Astrocyte of the spinal cord (primary cell): ENCODE data around the gene RUVBL2.

Experiments used
- DNase-seq: peaks from one replicate; pipeline ENCODE4 v3.0.0; 2011; ENCODE audit warnings: low read depth, low spot score
- H3K4me3 ChIP-seq: 2 replicates; pipeline ENCODE4 v1.5.1; 2011; ENCODE audit warnings: low read depth, mild to moderate bottlenecking, low read length, moderate library complexity
- CTCF ChIP-seq: IDR thresholded peaks from 2 replicates; pipeline ENCODE4 v1.5.1; 2012; ENCODE audit warnings: low read depth, mild to moderate bottlenecking, low read length, inconsistent platforms
- in situ Hi-C: cut with HindIII; loops from 2 replicates; pipeline ENCODE4 v1.10.0; 2017; ENCODE audit warnings: low sequenced_read_pairs

RUVBL2 gene

DNA sequence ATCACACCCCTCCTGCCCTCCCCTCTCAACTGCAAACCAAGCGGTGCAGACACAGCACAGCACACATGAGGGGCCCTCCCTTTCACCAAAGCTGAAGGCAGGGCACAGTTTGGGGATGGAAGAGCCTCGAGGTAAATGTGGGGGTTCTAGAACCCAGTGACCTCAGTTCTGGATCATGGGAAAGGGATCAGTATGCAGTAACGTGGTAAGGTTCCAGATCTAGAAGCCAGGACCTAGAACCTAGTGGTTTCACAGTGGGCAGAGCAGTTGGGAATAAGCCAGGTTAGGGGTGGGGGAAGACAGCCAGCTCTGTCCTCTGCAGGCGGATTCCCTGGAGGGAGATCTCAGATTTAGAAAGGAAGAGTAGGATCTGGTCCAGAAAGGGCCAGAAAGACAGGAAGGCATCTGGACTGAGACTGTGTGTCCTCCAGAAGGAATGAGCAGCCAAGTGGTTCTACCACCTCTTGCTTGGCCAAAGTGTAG lies 25.5 kb upstream of the RUVBL2 start:
- no peak overlapping the region for H3K4me3 ChIP-seq
- no peak for DNase-seq
- no peak for TF ChIP-seq CTCF
- in situ Hi-C loops = no loop called here

GRCh38 chr19:48968813-48969218 lies 24.9 kb upstream of the RUVBL2 start:
- in situ Hi-C loops = no loop called here
- H3K4me3 ChIP-seq = no peak overlapping the region
- no peak for TF ChIP-seq CTCF
- DNase-seq = no peak

GRCh38 chr19:48969276-48970138 lies 24.2 kb upstream of the RUVBL2 start:
- in situ Hi-C loops = no loop called here
- H3K4me3 ChIP-seq = no peak overlapping the region
- no peak for TF ChIP-seq CTCF
- DNase-seq = no peak

DNA sequence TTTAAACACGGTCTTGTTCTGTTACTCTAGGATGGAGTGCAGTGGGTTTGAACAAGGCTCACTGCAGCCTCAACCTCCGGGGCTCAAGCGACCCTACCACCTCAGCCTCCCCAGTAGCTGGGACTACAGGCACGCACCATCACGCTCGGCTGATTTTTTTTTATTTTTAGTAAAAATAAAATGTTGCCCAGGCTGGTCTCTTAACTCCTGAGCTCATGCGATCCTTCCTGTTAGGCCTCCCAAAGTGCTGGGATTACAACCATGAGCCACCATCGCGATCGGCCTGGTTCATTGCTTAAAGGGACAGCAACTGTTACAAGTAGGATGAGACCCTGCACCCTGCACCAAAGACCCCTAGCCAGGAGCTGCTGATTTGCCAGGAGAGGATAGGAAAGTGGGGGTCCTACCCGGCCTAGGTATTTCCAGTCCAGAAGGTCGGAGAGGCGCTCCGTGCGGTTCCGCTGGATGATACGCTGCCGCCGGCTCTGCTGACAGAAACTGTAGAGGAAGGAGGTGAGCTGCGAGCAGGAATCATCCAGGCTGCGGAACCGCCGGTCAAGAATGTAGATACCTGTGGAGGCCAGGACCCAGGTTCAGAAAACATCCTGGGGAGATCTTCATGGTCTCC lies 23.4 kb upstream of the RUVBL2 start:
- DNase-seq = no peak
- H3K4me3 ChIP-seq = no peak overlapping the region
- no peak for TF ChIP-seq CTCF
- in situ Hi-C loops = no loop called here

DNA sequence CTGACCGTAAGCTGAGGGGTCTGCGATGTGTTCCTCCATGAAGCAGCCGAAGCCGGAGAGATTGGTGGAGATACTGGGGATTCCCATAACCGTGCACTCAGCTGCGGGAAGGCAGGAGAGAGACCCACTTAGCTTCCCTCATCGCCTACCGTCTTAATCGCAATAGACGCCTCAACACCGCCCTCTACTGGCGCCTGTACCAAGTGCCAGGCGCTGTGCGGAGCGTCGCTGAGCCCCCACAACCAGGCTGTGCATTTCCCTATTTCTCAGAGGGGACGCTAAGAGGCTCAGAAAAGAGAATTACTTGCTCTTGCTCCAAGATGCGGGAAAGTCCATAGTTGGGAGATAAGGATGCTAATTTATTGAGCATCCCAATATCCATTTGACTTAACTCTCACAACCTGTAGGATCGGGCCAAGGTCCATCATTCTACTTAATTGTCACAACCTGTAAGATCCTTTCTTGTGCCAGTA lies 22.7 kb upstream of the RUVBL2 start:
- H3K4me3 ChIP-seq = no peak overlapping the region
- TF ChIP-seq CTCF = peak; percentile 96
- in situ Hi-C loops = no loop called here
- DNase-seq = peak; percentile 77

DNA sequence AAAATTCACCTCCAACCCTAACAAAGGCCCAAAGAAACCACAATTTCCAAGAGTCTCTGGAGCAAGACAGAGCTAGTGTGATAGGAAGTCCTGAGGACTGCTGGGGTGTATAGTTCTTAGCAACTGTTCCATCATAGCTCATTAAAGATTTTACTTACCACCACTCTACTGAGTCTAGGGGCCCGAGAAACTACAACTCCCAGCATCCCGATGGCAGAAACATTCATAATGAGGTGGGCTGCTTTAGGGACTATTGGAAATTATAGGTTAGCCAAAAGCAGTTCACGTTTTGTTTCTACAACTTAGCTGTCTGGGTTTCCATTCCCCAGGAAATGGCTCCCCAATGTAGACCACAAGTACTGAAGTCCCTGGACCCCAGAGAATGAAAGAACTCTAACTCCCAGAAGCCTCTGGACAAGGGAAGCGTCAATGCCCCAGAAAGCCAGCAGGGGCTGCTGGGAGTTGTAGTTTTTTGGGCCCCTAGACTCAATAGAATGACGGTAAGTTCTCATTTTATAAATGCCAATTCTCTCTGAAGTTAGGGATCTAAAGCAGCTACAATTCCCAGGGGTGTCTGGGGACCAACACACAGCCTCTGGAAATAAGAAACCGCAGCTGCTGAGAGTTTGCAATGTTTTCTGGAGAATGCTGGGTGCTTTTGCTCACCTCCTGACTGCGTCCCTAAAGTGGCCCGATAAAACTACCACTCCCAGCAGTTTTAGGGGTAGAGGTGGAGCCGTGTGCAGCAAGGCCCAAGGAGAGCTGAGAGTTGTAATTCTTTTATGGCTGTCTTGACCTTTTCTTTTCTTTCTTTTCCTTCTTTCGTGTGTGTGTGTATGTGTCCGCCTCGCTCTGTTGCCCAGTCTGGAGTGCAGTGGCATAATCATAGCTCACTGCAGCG lies 17.5 kb upstream of the RUVBL2 start:
- in situ Hi-C loops = no loop called here
- TF ChIP-seq CTCF = no peak
- no peak overlapping the region for H3K4me3 ChIP-seq
- DNase-seq = no peak
